Urinary bladder (tissue), 4 donors: ENCODE measurements around the gene PEAK1. TPM values are rescaled to one million over a fixed set of nuclear protein-coding genes. Genes with fewer than 3 reads are reported as not detected.
"Not testable (repeated sequence)": the region's sequence is repeated elsewhere in the genome, so short reads cannot be mapped to it uniquely, and the experiment has no call there.

Experiments
- DNase-seq: peaks from one replicate; pipeline ENCODE4 v3.0.0-alpha.2; 2015; ENCODE audit errors: extremely low spot score
- H3K27ac ChIP-seq: one replicate; pipeline ENCODE4 v1.5.1; 2013; ENCODE audit warnings: low read depth, mild to moderate bottlenecking, moderate library complexity
- H3K36me3 ChIP-seq: one replicate; pipeline ENCODE4 v1.6.1; 2013; ENCODE audit warnings: mild to moderate bottlenecking, moderate library complexity; ENCODE audit not compliant: insufficient read depth
- H3K4me1 ChIP-seq: one replicate; pipeline ENCODE4 v1.6.1; 2013; ENCODE audit warnings: mild to moderate bottlenecking, moderate library complexity; ENCODE audit not compliant: insufficient read depth
- H3K4me3 ChIP-seq: one replicate; pipeline ENCODE4 v1.5.1; 2013; ENCODE audit warnings: low read depth, low read length
- WGBS: extraction: QIAGEN DNeasy Blood & Tissue Kit; methylation state at CpG from one replicate; pipeline ENCODE4 v1.1.7; 2013; 5-methylcytosine and 5-hydroxymethylcytosine counted together
- polyA plus RNA-seq: library from polyadenylated mRNA; stranded (reverse); fragments of 200-250 nt; gene quantifications from one replicate; pipeline ENCODE4 v1.2.3, GENCODE V29; 2013
- total RNA-seq: library from RNA; depleted of rRNA; stranded (reverse); fragments of >200 nt; gene quantifications from one replicate; pipeline ENCODE4 v1.2.3, GENCODE V29; 2014
- donor health status: healthy with polysubstance abuse.
- donor health status: healthy.

Gene PEAK1
- total and polyA plus RNA-seq, 2 donors: 15.7 to 146 TPM

DNA sequence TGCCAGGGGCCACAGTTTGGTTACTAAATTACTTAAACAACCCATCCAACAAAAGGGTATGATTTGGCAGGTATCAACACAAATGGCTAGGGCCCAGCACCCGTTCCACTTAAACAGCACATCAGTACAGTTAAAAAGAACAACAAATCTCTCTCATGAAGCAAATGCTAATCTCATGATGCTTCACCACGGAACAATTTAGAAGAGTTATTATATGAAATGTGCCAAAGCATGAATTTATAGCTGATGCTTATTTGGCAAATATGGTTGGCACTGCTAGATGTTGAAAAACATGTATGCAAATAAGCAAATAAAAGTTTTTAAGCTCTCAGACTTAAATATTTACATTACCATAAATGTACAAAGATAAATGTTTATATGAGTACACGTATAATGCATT, 2.3 kb downstream of the PEAK1 start:
- no peaks in the 10 kb centered on the region for H3K36me3 ChIP-seq
- no peaks in the 10 kb centered on the region for H3K4me1 ChIP-seq
- DNase-seq: no peak
- H3K27ac ChIP-seq: no peak overlapping the region
- WGBS: 20% methylated on average over 3 of the region's 3 CpGs
- no peak overlapping the region for H3K4me3 ChIP-seq

DNA sequence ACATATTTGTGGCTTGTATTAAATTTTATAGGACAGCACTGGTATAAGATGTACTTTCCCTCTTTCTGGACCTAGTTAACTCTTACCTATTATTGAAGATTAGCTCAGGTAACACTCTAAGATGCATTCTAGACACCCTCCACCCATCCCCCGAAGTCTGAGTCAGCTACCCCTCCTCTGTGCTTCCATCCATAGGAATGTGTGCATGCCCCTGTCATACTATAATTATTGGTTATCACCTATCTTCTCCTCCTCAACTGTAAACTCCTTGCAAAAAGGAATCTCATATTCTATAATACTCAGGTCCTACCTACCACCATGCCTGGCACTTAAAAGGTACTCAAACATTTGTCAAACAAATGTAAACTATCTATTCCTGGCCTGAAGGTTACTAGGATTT, 3.0 kb downstream of the PEAK1 start:
- H3K4me1 ChIP-seq: no peaks in the 10 kb centered on the region
- no peaks in the 10 kb centered on the region for H3K36me3 ChIP-seq
- WGBS: 85% methylated on average over 1 of the region's 1 CpG
- no peak for DNase-seq
- H3K4me3 ChIP-seq: no peak overlapping the region
- no peak overlapping the region for H3K27ac ChIP-seq

DNA sequence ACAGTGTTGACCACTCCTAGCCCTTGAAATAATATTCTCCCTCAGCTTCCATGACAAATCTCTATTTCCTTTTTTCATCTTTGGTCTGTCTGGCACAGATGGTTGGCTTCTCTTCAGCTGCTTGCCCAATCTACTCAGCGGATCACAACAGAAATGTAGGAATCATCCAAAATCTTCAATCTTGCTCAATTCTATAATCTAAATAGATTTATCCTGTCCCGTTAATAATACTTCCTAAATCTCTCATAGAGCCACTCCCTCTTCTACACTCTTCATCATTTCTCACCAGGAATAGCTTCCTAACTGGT, 3.8 kb downstream of the PEAK1 start:
- Histone ChIP-seq H3K27ac (no peak overlapping the region), H3K4me1 (no peaks in the 10 kb centered on the region), H3K4me3 (no peak overlapping the region), H3K36me3 (no peaks in the 10 kb centered on the region)
- WGBS: 53% methylated on average over 2 of the region's 2 CpGs
- DNase-seq: no peak

DNA sequence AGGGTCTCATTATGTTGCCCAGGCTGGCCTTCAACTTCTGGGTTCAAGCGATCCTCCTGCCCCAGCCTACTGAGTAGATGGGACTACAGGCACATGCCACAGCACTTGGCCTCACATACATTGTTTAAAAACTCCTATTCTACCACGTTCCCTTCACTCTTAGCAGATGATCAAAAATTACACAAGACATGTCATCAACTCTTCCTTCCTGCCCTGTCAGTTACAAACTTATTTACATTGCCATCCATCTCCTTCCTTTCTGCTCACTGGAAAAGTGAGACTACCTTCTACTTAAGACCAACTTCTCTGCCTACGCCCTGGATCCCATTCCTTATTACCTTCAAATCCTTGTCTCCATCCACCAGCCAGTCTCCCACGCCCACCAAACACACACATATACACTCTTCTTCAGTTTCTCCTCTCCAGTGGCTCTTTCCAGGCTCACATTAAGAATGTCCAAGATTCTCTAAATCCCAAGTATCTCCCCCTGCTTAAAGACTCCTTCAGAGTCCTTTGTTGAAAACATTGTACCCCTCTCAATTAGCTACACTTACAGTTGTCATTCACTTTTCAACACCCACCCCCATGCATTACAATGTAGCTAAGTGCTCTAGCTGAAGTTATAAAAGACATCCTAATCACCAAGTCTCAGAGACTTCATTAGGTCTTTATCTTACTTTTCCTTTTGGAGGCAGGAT, 4.3 kb downstream of the PEAK1 start:
- DNase-seq: no peak
- Histone ChIP-seq H3K27ac (no peak overlapping the region), H3K4me1 (no peaks in the 10 kb centered on the region), H3K4me3 (no peak overlapping the region), H3K36me3 (no peaks in the 10 kb centered on the region)
- WGBS: 88% methylated on average over 4 of the region's 4 CpGs

DNA sequence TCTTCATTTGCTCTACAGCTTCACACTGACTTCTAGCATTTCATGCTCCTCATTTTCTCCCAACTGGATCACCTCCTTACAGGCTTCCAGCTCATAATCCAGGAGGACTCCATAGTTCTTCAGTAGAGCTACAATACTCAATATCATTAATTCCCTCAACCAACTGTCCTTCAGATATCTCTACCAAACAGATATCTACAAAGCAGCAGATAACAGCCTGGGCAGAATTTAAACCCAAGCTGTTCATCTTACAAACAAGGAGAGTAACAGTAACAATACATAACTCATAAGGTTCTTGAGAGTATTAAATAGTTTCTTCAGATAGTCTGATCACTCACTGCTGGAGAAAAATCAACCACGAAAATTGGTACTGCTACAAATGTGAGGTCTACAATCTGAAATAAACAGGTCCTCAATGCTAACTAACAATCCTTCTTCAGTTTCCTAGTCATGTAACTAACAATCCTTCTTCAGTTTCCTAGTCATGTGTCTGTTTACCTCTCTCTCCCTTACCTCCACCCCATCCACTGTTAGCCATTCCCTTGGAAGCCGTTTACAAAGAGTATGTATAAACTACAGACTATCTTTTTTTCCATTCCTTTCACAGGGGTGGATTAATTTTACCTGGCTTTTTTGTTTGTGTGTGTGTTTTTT, 5.0 kb downstream of the PEAK1 start:
- H3K4me3 ChIP-seq: no peak overlapping the region
- no peaks in the 10 kb centered on the region for H3K4me1 ChIP-seq
- WGBS: 86% methylated on average over 2 of the region's 2 CpGs
- no peaks in the 10 kb centered on the region for H3K36me3 ChIP-seq
- no peak overlapping the region for H3K27ac ChIP-seq
- DNase-seq: no peak

DNA sequence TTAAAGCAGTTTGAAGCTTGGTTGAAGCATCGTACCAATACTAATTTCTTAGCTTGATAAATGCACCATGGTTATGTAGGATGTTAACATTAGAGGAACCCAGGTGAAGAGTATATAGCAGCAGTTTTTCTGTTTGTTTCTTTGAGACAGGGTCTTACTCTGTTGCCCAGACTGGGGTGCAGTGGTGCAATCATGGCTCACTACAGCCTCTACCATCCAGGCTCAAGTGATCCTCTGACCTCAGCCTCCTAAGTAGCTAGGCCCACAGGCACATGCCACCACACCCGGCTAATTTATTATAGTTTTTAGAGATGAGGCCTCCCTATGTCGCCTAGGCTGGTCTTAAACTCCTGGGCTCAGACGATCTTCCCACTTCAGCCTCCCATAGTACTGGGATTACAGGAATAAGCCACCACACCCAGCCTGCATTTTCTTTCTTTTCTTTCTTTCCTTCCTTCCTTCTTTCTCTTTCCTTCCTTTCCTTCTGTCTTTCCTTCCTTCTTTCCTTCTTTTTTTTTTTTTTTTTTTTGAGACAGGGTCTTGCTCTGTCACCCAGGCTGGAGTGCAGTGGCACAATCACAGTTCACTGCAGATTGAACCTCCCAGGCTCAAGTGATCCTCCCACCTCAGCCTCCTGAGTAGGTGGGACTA, 6.1 kb downstream of the PEAK1 start:
- Histone ChIP-seq H3K36me3 (no peaks in the 10 kb centered on the region), H3K4me3 (no peak overlapping the region), H3K27ac (no peak overlapping the region), H3K4me1 (no peaks in the 10 kb centered on the region)
- 92% methylated on average over 4 of the region's 4 CpGs for WGBS
- no peak for DNase-seq

DNA sequence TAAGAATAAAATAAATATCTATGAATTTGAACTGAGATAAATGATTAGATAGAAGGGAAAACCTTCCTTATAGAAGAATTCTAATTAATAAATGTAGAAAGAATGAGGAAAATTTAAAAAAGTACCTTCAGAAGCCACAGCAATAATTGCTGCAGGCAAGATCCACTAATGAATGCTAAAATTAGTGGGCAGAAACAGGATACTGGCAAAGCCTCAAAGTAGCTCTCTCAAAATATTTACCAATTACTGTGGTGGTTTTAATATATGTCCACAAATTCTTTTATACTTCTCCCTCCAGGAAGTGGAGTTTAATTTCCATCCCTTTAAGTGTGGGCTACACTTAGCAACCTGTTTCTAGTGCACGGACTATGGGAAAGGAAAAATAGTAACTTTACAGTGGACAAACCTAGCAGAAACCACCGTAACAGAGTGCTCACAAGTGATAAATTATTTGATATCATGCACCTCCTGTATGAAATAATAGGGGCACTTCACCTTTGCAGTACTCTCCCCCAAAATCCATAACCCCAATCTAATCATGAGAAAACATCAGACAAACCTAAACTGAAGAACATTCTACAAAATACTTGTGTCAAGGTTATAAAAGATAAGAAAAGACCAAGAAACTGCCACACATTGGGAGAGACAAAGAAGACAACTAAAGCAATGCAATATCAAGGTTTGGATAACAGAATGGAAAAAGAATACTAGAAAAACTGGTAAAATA, 6.8 kb downstream of the PEAK1 start:
- Histone ChIP-seq H3K4me3 (no peak overlapping the region), H3K36me3 (no peaks in the 10 kb centered on the region), H3K27ac (peak overlapping the region; percentile 2), H3K4me1 (no peaks in the 10 kb centered on the region)
- no peak for DNase-seq
- 60% methylated on average over 2 of the region's 2 CpGs for WGBS

DNA sequence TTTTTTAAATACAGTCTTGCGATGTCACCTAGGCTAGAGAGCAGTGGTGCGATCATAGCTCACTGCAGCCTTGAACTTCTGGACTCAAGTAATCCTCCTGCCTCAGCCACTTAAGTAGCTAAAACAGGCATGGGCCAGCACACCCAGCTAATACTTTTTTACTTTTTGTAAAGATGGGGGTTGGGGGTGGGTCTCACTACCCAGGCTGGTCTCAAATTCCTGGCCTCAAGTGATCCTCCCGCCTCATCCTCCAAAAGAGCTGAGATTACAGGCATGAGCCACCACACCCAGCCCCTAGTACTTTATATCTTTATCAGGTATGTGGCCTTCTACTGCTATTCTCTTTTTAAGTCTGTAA, 8.3 kb downstream of the PEAK1 start:
- Histone ChIP-seq H3K27ac (no peak overlapping the region), H3K36me3 (no peaks in the 10 kb centered on the region), H3K4me3 (no peak overlapping the region), H3K4me1 (no peaks in the 10 kb centered on the region)
- WGBS: 97% methylated on average over 3 of the region's 3 CpGs
- no peak for DNase-seq

DNA sequence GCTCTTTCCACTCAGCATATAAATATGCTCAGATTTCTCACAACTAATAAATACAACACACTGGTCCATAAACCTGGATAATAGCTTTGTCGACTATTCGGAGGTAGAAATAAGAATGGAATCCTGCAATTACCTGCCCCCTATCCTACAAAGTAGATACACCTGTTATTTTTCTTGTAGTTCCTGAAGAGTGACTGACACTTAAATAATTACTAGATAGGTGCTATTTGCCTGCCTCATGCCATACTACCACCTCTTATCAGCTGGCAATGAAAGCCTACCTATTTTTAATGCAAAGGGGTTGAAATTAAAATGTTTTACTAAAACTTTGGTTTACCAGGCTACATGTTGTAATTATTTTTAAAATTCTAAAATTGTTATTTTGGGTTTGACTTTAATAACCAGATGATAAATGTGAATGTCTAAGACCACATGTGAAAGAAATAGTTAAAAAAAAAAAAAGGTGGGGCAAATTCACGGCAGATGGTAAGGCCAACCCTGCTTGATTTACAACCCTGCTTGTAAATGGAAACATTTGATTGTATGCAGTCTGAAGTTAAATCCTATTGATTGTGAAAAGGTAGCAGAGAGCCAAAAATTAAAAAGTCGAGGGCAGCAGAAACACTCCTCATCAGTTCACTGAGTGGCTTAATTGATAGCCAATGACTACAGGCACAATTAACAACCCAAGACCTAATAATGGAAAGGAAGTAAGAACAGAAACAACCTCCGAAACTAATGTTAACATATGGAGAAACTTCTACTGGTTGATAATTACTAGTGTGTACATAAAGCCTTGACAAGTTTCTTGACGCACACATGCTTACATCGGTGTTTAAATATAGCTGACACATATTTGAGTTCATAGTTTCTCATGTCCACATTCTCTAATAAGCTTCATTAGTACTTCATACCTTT, 8.9 kb downstream of the PEAK1 start:
- no peak for DNase-seq
- H3K4me3 ChIP-seq: no peak overlapping the region
- no peaks in the 10 kb centered on the region for H3K4me1 ChIP-seq
- H3K36me3 ChIP-seq: no peaks in the 10 kb centered on the region
- H3K27ac ChIP-seq: no peak overlapping the region
- 77% methylated on average over 7 of the region's 7 CpGs for WGBS

DNA sequence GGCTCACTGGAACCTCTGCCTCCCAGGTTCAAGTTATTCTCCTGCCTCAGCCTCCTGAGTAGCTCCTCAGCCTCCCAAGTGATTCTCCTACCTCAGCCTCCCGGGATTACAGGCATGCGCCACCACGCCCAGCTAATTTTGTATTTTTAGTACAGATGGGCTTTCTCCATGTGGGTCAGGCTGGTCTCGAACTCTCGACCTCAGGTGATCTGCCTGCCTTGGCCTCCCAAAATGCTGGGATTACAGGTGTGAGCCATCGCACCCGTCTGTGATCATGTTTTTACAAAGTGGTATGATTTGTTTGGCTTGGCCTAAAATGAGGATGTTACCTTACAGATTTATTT, 9.8 kb downstream of the PEAK1 start:
- DNase-seq, H3K4me3 ChIP-seq, H3K4me1 ChIP-seq, H3K36me3 ChIP-seq, H3K27ac ChIP-seq: not testable (repeated sequence)
- 92% methylated on average over 7 of the region's 7 CpGs for WGBS

DNA sequence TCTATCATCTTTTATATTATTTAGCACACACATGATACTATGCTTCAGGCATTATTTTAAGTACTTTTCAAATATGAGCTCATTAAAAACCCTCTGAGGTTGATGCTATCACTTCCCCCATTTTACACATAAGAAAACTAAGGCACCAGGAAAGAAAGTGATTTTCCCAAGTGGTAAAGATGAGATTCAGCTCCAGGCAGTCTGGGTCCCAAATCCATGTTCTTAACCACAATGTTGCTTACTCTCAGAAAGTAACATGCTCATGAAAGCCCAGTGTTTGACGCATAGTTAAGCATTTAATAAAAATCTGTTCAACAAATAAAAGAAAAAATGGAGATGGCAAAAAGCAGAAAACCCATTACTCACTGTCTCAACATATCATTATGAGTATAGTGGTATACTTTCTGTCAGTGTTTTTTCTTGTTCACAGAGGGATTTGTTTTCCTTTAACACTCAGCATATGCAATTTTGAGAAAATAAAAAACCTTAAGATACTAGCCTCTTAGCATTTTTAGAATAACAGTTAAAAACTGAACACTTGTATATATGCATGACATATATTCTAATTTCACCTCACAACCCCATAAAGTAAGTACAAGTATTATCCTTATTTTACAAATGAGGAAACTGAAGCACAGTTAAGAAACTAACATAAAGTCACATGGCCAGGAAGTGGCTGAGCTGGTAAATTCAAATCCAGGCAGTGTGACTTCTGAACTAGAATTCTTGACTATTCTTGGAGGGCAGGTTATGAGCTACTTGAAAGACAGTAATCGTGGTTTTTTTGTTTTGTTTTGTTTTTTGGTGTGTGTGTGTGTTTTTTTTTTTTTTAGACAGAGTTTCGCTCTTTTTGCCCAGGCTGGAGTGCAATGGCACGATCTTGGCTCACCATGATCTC, 10.4 kb downstream of the PEAK1 start:
- H3K4me3 ChIP-seq: no peak overlapping the region
- WGBS: 75% methylated on average over 4 of the region's 4 CpGs
- H3K4me1 ChIP-seq: no peaks in the 10 kb centered on the region
- no peak overlapping the region for H3K27ac ChIP-seq
- no peak for DNase-seq
- H3K36me3 ChIP-seq: no peaks in the 10 kb centered on the region

DNA sequence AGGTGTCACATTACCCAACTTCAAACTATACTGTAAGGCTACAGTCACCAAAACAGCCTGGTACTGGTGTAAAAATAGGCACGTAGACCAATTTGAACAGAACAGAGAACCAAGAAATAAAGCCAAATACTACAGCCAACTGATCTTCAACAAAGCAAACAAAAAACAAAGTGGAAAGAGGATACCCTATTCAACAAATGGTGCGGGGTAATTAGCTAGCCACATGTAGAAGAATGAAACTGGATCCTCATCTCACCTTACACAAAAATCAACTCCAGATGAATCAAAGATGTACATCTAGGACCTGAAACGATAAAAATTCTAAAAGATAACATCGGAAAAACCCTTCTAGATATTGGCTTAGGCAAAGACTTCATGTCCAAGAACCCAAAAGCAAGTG, 13.1 kb downstream of the PEAK1 start:
- no peak overlapping the region for H3K4me3 ChIP-seq
- H3K36me3 ChIP-seq: no peaks in the 10 kb centered on the region
- no peak overlapping the region for H3K27ac ChIP-seq
- WGBS: 97% methylated on average over 4 of the region's 4 CpGs
- H3K4me1 ChIP-seq: no peaks in the 10 kb centered on the region
- no peak for DNase-seq
